Measurements from ENCODE around the gene BHLHA15. TPM values are rescaled to one million over a fixed set of nuclear protein-coding genes. Genes with fewer than 3 reads are reported as not detected.

The BHLHA15 gene
- total RNA-seq, 1 experiment from 2014 or later = 2.8 TPM

- Mint-ChIP-seq H3K27ac (no peak overlapping the region), H3K36me3 (no peaks in the 10 kb centered on the region), H3K27me3 (ENCODE audit: low read depth) (no peaks in the 10 kb centered on the region), H3K4me1 (no peaks in the 10 kb centered on the region), H3K4me3 (no peak overlapping the region), H3K9me3 (no peaks in the 10 kb centered on the region)
- POLR2A ChIA-PET = interaction anchor here (0.5 kb wide), 1 partner anchor 1847 kb away, joined by 3 read pairs; no protein-coding TSS in a partner anchor
- CTCF ChIA-PET = no interaction called here
- TF ChIP-seq HMGA2 (CRISPR knock-in tag; IDR thresholded peaks at IDR 0.05) (no peak), IRF2 (CRISPR knock-in tag; IDR thresholded peaks at IDR 0.05; ENCODE audit: borderline replicate concordance, low read depth) (no peak), FOXK1 (CRISPR knock-in tag; IDR thresholded peaks at IDR 0.05) (no peak), TCF7 (CRISPR knock-in tag; IDR thresholded peaks at IDR 0.05; ENCODE audit: low read depth) (no peak), ZNF512 (CRISPR knock-in tag; IDR thresholded peaks at IDR 0.05; ENCODE audit: borderline replicate concordance) (no peak), JUN (CRISPR knock-in tag; IDR thresholded peaks at IDR 0.05) (no peak), KAT7 (CRISPR knock-in tag; IDR thresholded peaks at IDR 0.05; ENCODE audit: borderline replicate concordance) (no peak), ZNF219 (CRISPR knock-in tag; IDR thresholded peaks at IDR 0.05; ENCODE audit: borderline replicate concordance) (no peak), ZNF263 (CRISPR knock-in tag; IDR thresholded peaks at IDR 0.05; ENCODE audit: low read depth) (no peak), ZNF138 (CRISPR knock-in tag; conservative IDR thresholded peaks at IDR 0.05) (no peak), ZNF281 (CRISPR knock-in tag; IDR thresholded peaks at IDR 0.05) (no peak)
- ATAC-seq (no peak), DNase-seq (ENCODE audit: low spot score) (no peak)
Measured at GRCh38 chr7:98236355-98237185, 25.3 kb downstream of the BHLHA15 start.

GRCh38 chr7:98238076-98238475, 26.8 kb downstream of the BHLHA15 start:
- Mint-ChIP-seq H3K36me3 (no peaks in the 10 kb centered on the region), H3K27ac (no peak overlapping the region), H3K27me3 (ENCODE audit: low read depth) (no peaks in the 10 kb centered on the region), H3K4me1 (no peaks in the 10 kb centered on the region), H3K9me3 (no peaks in the 10 kb centered on the region), H3K4me3 (no peak overlapping the region)
- TF ChIP-seq HMGA2 (CRISPR knock-in tag; IDR thresholded peaks at IDR 0.05) = no peak
- TF ChIP-seq ATF2 (CRISPR knock-in tag; IDR thresholded peaks at IDR 0.05; ENCODE audit: borderline replicate concordance, low read depth) = no peak
- no peak for ATAC-seq
- DNase-seq (ENCODE audit: low spot score) = no peak
- CTCF ChIA-PET = no interaction called here
- POLR2A ChIA-PET = no interaction called here

GRCh38 chr7:98238976-98239375, 27.7 kb downstream of the BHLHA15 start:
- H3K9me3 Mint-ChIP-seq = no peaks in the 10 kb centered on the region
- H3K4me1 Mint-ChIP-seq = no peaks in the 10 kb centered on the region
- CTCF ChIA-PET = no interaction called here
- no peaks in the 10 kb centered on the region for H3K36me3 Mint-ChIP-seq
- POLR2A ChIA-PET = no interaction called here
- DNase-seq (ENCODE audit: low spot score) (no peak), ATAC-seq (no peak)
- H3K27me3 Mint-ChIP-seq (ENCODE audit: low read depth) = no peaks in the 10 kb centered on the region
- no peak overlapping the region for H3K27ac Mint-ChIP-seq
- H3K4me3 Mint-ChIP-seq = no peak overlapping the region
- no peak for TF ChIP-seq ATF6 (CRISPR knock-in tag; IDR thresholded peaks at IDR 0.05)
- TF ChIP-seq ZNF232 (CRISPR knock-in tag; IDR thresholded peaks at IDR 0.05) = no peak
- no peak for TF ChIP-seq FOXJ3 (CRISPR knock-in tag; IDR thresholded peaks at IDR 0.05; ENCODE audit: borderline replicate concordance)
- no peak for TF ChIP-seq CDX4 (CRISPR knock-in tag; IDR thresholded peaks at IDR 0.05; ENCODE audit: borderline replicate concordance)
- no peak for TF ChIP-seq ARID4B (CRISPR knock-in tag; IDR thresholded peaks at IDR 0.05; ENCODE audit: borderline replicate concordance)
- no peak for TF ChIP-seq TEAD1 (CRISPR knock-in tag; IDR thresholded peaks at IDR 0.05)

Measured in WTC11 (cell line).